ENCODE results near the gene CLUH. TPM values are rescaled to one million over a fixed set of nuclear protein-coding genes. Genes with fewer than 3 reads are reported as not detected.
A peak's percentile ranks its signal among the peaks of the same experiment; 100 is the strongest.

Gene CLUH
- total and polyA plus RNA-seq, 2 experiments from 2014 or later = 58.6 to 93.5 TPM

DNA sequence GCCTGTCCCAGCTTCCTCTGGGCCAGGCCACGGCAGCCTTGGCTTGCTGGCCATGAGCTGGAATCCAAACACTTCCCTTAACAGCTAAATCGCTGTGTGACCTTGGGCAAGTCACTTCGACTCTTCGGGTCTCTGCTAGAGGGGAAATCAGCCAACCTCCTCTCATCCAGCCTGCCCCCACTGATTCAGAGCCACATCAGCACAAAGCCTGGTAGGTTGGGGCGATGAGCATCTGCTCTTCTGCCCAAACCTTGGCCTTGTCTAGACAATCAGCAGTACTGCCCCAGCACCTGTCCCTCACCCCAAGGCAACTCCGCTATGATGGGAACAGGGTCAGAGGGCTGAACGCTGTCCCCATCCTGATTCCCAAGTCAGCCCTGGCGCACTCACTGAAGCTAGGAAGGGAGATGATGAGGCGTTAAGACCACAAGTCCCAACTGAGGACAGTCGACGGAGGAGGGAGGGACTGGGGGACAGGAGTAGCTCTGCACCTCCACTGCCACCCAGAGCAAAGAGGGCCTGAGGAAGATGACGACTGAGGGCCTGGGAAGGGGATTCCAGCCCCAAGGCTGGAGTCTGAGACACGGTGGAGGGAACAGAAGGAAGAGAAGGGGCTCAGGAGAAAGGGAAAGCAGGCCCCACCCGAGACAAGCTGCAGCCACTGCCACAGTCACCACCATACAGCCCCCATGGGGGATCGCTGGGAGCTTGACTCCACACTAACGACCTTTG lies 1.3 kb downstream of the CLUH start:
- Histone ChIP-seq H3K9me3 (ENCODE audit: low read depth) (no peaks in the 10 kb centered on the region), H3K27me3 (no peaks in the 10 kb centered on the region), H3K4me1 (ENCODE audit: low read depth) (peaks cover 34% of the 10 kb centered on the region), H3K27ac (no peak overlapping the region), H3K4me3 (peak overlapping the region; percentile 69), H3K36me3 (no peaks in the 10 kb centered on the region)
- no peak for DNase-seq (ENCODE audit: low read depth in 1 of 2, low spot score in 1 of 2)
- TF ChIP-seq, protein P1, sequence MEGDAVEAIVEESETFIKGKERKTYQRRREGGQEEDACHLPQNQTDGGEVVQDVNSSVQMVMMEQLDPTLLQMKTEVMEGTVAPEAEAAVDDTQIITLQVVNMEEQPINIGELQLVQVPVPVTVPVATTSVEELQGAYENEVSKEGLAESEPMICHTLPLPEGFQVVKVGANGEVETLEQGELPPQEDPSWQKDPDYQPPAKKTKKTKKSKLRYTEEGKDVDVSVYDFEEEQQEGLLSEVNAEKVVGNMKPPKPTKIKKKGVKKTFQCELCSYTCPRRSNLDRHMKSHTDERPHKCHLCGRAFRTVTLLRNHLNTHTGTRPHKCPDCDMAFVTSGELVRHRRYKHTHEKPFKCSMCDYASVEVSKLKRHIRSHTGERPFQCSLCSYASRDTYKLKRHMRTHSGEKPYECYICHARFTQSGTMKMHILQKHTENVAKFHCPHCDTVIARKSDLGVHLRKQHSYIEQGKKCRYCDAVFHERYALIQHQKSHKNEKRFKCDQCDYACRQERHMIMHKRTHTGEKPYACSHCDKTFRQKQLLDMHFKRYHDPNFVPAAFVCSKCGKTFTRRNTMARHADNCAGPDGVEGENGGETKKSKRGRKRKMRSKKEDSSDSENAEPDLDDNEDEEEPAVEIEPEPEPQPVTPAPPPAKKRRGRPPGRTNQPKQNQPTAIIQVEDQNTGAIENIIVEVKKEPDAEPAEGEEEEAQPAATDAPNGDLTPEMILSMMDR (IDR thresholded peaks at IDR 0.05; ENCODE audit: low read depth, low read length) = no peak

DNA sequence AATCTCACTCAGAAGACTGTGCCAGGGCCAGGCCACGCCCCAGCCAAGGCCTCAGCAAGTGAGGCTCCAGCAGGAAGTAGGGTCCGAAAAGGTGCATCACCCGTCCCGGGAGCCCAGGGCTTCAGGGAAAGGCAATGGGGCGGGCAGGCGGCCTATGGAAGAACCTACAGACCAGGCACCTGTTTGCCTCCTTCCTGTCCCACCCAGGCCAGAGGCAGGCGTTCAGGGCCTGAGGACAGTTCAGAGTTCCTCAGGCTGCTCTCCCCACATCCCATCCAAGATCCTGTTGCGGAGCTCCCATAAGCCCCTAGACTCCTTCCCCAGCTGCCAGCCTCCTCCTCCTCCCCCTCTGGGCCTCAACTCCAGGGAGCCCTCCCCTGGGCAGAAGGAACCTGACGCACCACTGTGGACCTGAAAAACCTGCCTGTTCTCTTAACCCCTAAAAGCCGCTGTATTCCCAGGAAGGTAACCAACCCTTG lies 2.3 kb downstream of the CLUH start:
- H3K4me1 ChIP-seq (ENCODE audit: low read depth) = peaks cover 34% of the 10 kb centered on the region
- TF ChIP-seq, protein P1 (IDR thresholded peaks at IDR 0.05; ENCODE audit: low read depth, low read length) = no peak

DNA sequence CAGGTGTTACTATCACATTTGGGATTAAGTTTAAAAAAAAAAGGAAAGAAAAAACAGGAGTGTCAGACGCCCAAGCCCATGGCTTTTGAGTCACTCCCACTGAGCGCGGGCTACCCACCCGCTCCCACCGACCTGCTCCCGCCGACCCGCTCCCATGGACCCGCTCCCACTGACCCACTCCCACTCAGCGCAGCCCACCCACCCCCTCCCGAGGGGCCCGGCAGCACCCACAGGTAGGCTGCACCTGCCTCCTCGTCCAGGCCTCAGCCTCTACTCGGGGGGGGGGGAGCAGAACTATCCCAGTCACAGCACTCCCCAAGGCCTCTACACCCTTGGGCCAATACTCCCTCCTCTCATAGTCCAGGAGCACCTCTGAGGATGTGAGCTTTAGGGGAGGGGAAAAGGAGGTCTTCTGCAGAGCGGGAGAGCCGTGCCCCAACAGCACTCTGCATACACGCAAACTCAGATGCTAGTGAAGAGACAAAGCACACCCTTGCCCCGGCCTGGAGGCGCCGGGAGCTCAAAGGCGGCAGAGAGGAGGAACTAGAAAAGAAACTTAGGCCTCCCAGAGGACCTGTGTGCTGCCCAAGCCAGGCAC lies 2.9 kb downstream of the CLUH start:
- no peak for DNase-seq (ENCODE audit: low read depth in 1 of 2, low spot score in 1 of 2)
- TF ChIP-seq, protein P1 (IDR thresholded peaks at IDR 0.05; ENCODE audit: low read depth, low read length) = no peak
- Histone ChIP-seq H3K27ac (no peak overlapping the region), H3K4me1 (ENCODE audit: low read depth) (peaks cover 34% of the 10 kb centered on the region), H3K4me3 (no peak overlapping the region), H3K9me3 (ENCODE audit: low read depth) (no peaks in the 10 kb centered on the region), H3K36me3 (no peaks in the 10 kb centered on the region), H3K27me3 (no peaks in the 10 kb centered on the region)

More for the DNA sequence above, 2.3 kb downstream of the CLUH start:
- Histone ChIP-seq H3K9me3 (ENCODE audit: low read depth) (no peaks in the 10 kb centered on the region), H3K27me3 (no peaks in the 10 kb centered on the region), H3K27ac (no peak overlapping the region), H3K36me3 (no peaks in the 10 kb centered on the region), H3K4me3 (no peak overlapping the region)
- no peak for DNase-seq (ENCODE audit: low read depth in 1 of 2, low spot score in 1 of 2)

DNA sequence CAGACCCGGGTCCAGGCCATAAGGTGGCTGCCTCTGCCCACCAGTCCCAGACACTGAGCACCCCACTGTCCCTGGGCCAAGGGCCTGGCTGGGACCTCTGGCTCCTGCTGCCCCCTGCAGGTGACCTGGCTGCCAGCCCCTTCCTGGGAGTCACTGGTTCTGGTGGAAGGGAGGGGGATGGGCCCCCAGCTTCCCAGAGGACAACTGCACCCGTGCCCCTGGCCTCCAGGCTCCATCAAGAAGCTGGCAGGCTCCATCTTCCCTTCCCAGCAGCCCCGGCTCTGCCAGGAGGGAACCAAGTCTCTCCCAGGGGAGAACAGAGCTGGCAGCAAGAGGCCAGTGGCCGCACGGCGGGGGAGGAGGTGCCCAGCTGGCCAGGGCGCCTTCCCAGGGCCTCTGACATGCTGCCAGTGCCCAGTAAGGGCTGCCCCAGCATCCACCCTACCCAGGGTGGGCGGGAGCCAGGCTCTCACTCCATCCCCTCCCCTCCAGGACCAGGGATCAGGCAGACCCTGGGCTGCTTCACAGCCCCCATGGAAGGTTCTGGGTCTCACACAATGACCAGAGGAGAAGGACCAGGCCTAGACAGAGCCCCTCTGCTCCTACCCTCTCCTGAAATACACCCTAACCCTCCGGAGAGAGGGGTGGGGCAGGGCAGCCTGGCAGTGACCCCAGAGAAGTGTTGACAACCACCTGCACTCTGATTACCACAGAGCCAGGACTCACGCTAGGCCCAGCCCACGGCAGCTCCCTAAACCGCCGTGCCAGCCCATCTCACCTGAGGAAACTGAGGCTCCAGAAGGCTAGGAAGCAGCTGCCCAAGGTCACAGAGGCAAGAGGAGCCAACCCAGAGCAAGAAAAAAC lies 3.6 kb downstream of the CLUH start:
- TF ChIP-seq, protein P1 (IDR thresholded peaks at IDR 0.05; ENCODE audit: low read depth, low read length) = peak; percentile 45
- Histone ChIP-seq H3K4me3 (no peak overlapping the region), H3K4me1 (ENCODE audit: low read depth) (peaks cover 34% of the 10 kb centered on the region), H3K36me3 (no peaks in the 10 kb centered on the region), H3K9me3 (ENCODE audit: low read depth) (no peaks in the 10 kb centered on the region), H3K27ac (no peak overlapping the region), H3K27me3 (no peaks in the 10 kb centered on the region)
- peak in 1 of 2 donors; percentile 67 for DNase-seq (ENCODE audit: low read depth in 1 of 2, low spot score in 1 of 2)

DNA sequence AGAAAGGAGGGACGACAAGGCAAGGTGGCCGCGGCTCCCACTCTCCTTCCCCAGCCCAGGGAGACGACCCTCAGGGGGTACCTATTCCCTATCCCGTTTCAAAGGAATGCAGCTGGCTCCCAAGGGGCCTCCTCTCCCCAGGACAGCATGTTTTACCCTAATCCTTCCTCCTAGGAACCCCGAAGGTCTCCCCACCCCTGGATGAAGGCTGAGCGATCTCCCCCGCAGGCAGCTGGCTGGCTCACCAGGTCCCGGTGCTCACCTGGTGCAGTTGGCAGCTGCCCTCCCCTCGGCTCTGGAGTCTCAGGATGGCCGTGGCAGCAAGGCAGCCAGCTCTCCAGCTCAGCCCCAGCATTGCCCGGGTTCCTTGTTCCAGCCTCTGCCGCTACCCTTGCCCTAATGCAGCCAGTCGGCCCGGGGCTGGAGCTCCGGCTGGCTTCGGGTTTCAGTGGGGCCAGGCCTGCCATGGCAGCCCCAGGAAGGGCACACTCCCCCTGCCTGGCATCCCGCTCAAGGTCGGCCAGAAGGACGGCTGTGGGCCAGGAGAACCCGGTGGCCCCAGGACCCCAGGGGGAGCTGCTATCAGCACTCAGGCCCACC lies 4.6 kb downstream of the CLUH start:
- Histone ChIP-seq H3K9me3 (ENCODE audit: low read depth) (no peaks in the 10 kb centered on the region), H3K27ac (no peak overlapping the region), H3K27me3 (no peaks in the 10 kb centered on the region), H3K4me1 (ENCODE audit: low read depth) (peaks cover 29% of the 10 kb centered on the region), H3K36me3 (no peaks in the 10 kb centered on the region), H3K4me3 (no peak overlapping the region)
- no peak for DNase-seq (ENCODE audit: low read depth in 1 of 2, low spot score in 1 of 2)
- TF ChIP-seq, protein P1 (IDR thresholded peaks at IDR 0.05; ENCODE audit: low read depth, low read length) = no peak

Data from cardiac muscle cell (in vitro differentiated cells and primary cell).